GM19324 (cell line): ENCODE results near the gene IFI16.
A peak's percentile ranks its signal among the peaks of the same experiment; 100 is the strongest.

Experiments
- ATAC-seq: cut with Tn5 transposase; IDR thresholded peaks from one replicate; pipeline ENCODE4 v1.9.1; 2021; ENCODE audit warnings: mild to moderate bottlenecking, moderate library complexity; ENCODE audit not compliant: unreplicated experiment, low FRiP score

Gene IFI16

GRCh38 chr1:159009704-159010361, at the start of gene IFI16:
Gene IFI16, plus strand, starts transcription at chr1:159009907. Its CDS starts 4,774 bp downstream, at chr1:159014681.
- ATAC-seq: peak; percentile 60

GRCh38 chr1:158961178-158961577, 48.5 kb upstream of the IFI16 start:
- ATAC-seq: no peak

- ATAC-seq: no peak
Observed at GRCh38 chr1:158962983-158963382, 46.7 kb upstream of the IFI16 start.

GRCh38 chr1:158969166-158969565, 40.5 kb upstream of the IFI16 start:
- no peak for ATAC-seq

GRCh38 chr1:158969855-158970254, 39.9 kb upstream of the IFI16 start:
- ATAC-seq: no peak

- no peak for ATAC-seq
Observed at GRCh38 chr1:158972841-158973240, 36.9 kb upstream of the IFI16 start.

GRCh38 chr1:158976219-158976618, 33.5 kb upstream of the IFI16 start:
- ATAC-seq: no peak

GRCh38 chr1:158978730-158979129, 31.0 kb upstream of the IFI16 start:
- no peak for ATAC-seq

- no peak for ATAC-seq
Observed at GRCh38 chr1:158979229-158979628, 30.5 kb upstream of the IFI16 start.

- ATAC-seq: no peak
Observed at GRCh38 chr1:158983235-158983634, 26.5 kb upstream of the IFI16 start.

GRCh38 chr1:158984386-158984785, 25.3 kb upstream of the IFI16 start:
- no peak for ATAC-seq

GRCh38 chr1:158989424-158989823, 20.3 kb upstream of the IFI16 start:
- ATAC-seq: no peak

GRCh38 chr1:158992787-158993312, 16.9 kb upstream of the IFI16 start:
- no peak for ATAC-seq

- no peak for ATAC-seq
Observed at GRCh38 chr1:158996998-158997397, 12.7 kb upstream of the IFI16 start.

- peak; percentile 18 for ATAC-seq
Observed at GRCh38 chr1:158998037-158998780, 11.5 kb upstream of the IFI16 start.

- peak; percentile 52 for ATAC-seq
Observed at GRCh38 chr1:158998781-158999161, 10.9 kb upstream of the IFI16 start.

GRCh38 chr1:158999316-159000069, 10.2 kb upstream of the IFI16 start:
- ATAC-seq: no peak

GRCh38 chr1:159000070-159000409, 9.7 kb upstream of the IFI16 start:
- ATAC-seq: no peak

GRCh38 chr1:159000625-159001024, 9.1 kb upstream of the IFI16 start:
- ATAC-seq: no peak

- no peak for ATAC-seq
Observed at GRCh38 chr1:159005161-159005560, 4.5 kb upstream of the IFI16 start.

GRCh38 chr1:159005676-159006075, 4.0 kb upstream of the IFI16 start:
- ATAC-seq: no peak
